HG03354 (cell line): ENCODE data around the gene SEPTIN2.

Source experiments
- ATAC-seq: cut with Tn5 transposase; IDR thresholded peaks from one replicate; pipeline ENCODE4 v1.9.1; 2021; ENCODE audit warnings: mild to moderate bottlenecking; ENCODE audit not compliant: unreplicated experiment, poor library complexity, severe bottlenecking

SEPTIN2 gene

GRCh38 chr2:241340631-241341163 lies 25.0 kb downstream of the SEPTIN2 start:
- ATAC-seq = no peak

- no peak for ATAC-seq
Observed at GRCh38 chr2:241344925-241345651, 29.4 kb downstream of the SEPTIN2 start.

- ATAC-seq = no peak
Observed at GRCh38 chr2:241349941-241350340, 34.2 kb downstream of the SEPTIN2 start.

GRCh38 chr2:241350530-241350877 lies 34.8 kb downstream of the SEPTIN2 start:
- no peak for ATAC-seq

- ATAC-seq = no peak
Observed at GRCh38 chr2:241350878-241351639, 35.3 kb downstream of the SEPTIN2 start.

GRCh38 chr2:241351640-241352031 lies 35.9 kb downstream of the SEPTIN2 start:
- ATAC-seq = no peak

GRCh38 chr2:241352227-241352626 lies 36.5 kb downstream of the SEPTIN2 start:
- ATAC-seq = no peak

GRCh38 chr2:241354668-241355658 lies 39.2 kb downstream of the SEPTIN2 start:
- ATAC-seq = no peak

- ATAC-seq = peak; percentile 87
Observed at GRCh38 chr2:241355983-241356870, 40.5 kb downstream of the SEPTIN2 start, which contains the start of gene FARP2. Gene FARP2 (plus strand): TSS chr2:241356285. CDS start chr2:241373108, 16,823 bp downstream.

- no peak for ATAC-seq
Observed at GRCh38 chr2:241356871-241357260, 41.1 kb downstream of the SEPTIN2 start.

GRCh38 chr2:241357531-241357930 lies 41.8 kb downstream of the SEPTIN2 start:
- no peak for ATAC-seq

- ATAC-seq = peak; percentile 47
Observed at GRCh38 chr2:241358470-241358869, 42.7 kb downstream of the SEPTIN2 start.

GRCh38 chr2:241359481-241360045 lies 43.8 kb downstream of the SEPTIN2 start:
- ATAC-seq = no peak

GRCh38 chr2:241363426-241363825 lies 47.7 kb downstream of the SEPTIN2 start:
- ATAC-seq = no peak

GRCh38 chr2:241364781-241365180 lies 49.1 kb downstream of the SEPTIN2 start:
- ATAC-seq = no peak

- no peak for ATAC-seq
Observed at GRCh38 chr2:241366678-241367077, 51.0 kb downstream of the SEPTIN2 start.

GRCh38 chr2:241368643-241369042 lies 52.9 kb downstream of the SEPTIN2 start:
- no peak for ATAC-seq

- no peak for ATAC-seq
Observed at GRCh38 chr2:241372361-241372992, 56.8 kb downstream of the SEPTIN2 start.
